ENCODE data around the gene PLA2G4C. TPM values are rescaled to one million over a fixed set of nuclear protein-coding genes. Genes with fewer than 3 reads are reported as not detected.

The PLA2G4C gene, protein sequence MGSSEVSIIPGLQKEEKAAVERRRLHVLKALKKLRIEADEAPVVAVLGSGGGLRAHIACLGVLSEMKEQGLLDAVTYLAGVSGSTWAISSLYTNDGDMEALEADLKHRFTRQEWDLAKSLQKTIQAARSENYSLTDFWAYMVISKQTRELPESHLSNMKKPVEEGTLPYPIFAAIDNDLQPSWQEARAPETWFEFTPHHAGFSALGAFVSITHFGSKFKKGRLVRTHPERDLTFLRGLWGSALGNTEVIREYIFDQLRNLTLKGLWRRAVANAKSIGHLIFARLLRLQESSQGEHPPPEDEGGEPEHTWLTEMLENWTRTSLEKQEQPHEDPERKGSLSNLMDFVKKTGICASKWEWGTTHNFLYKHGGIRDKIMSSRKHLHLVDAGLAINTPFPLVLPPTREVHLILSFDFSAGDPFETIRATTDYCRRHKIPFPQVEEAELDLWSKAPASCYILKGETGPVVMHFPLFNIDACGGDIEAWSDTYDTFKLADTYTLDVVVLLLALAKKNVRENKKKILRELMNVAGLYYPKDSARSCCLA
- total RNA-seq: 22.7 and 48.9 TPM in 2 replicates

GRCh38 chr19:48110350-48110966, at the start of gene PLA2G4C:
Gene PLA2G4C (minus strand): TSS chr19:48110817. CDS start chr19:48106529, 4,288 bp downstream.

DNA sequence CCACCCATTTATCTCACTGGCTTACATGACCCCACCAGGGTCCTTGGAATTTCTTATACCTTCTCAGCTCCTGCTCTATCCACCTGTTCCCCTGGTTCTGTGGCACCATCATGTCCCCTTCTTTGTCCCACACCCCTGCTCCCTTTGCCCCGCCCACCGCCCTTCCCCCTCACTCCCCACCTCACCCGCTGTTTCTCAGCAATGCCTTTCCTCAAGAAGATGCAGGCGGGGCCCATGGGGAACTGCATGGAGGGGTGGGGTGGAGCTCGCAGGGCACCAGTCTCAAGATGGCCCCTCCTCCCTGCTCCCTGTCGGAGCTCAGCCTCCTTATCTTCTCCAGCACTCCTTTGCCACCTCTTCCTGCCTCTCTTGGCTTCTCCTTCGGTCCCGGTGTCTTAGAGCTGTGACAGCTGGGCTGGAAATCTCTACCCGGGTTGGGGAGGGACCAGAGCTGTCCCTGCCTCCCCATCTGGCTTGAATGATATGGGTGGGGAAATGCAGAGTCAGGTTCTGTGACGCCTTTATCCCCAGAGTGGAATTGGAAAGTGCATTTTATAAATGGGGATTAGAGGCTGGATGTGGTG, 66.8 kb downstream of the PLA2G4C start, which contains the start of gene CABP5:
TSS of gene CABP5 (minus strand) at position 405 of the 584 bp plus-strand sequence. CDS start at position 248, 157 bp downstream.

Other genes starting within 250 kb of the PLA2G4C start
- gene SULT2A1, start 224.5 kb downstream of the PLA2G4C start, total RNA-seq: not detected in 2 replicates
- gene BSPH1, start 118.6 kb downstream of the PLA2G4C start, total RNA-seq: not detected in 2 replicates
- not detected in 2 replicates for gene ELSPBP1, start 116.2 kb downstream of the PLA2G4C start, total RNA-seq
- gene CABP5, start 66.7 kb downstream of the PLA2G4C start, total RNA-seq: not detected in 2 replicates
- 46.5 and 50.0 TPM in 2 replicates for gene LIG1, start 59.5 kb upstream of the PLA2G4C start, total RNA-seq
- gene ZSWIM9, start 59.9 kb upstream of the PLA2G4C start, total RNA-seq: 2.9 TPM in 2 replicates
- 220 and 254 TPM in 2 replicates for gene CARD8, start 145.1 kb upstream of the PLA2G4C start, total RNA-seq
- gene ZNF114, start 159.3 kb upstream of the PLA2G4C start, total RNA-seq: 1.5 and 3.2 TPM in 2 replicates
- 33.2 and 47.0 TPM in 2 replicates for gene EMP3, start 214.7 kb upstream of the PLA2G4C start, total RNA-seq

Measured in thoracic aorta endothelial cell (primary cell).